IMR-90 (cell line): ENCODE results near the gene HMGN1. TPM values are rescaled to one million over a fixed set of nuclear protein-coding genes. Genes with fewer than 3 reads are reported as not detected.
A peak's percentile ranks its signal among the peaks of the same experiment; 100 is the strongest.

Experiments
- ATAC-seq: fragments of 200-7000 bp; cut with Tn5 transposase; 2 replicates; pipeline ENCODE4 v1.9.1; 2020; ENCODE audit warnings: low read depth, mild to moderate bottlenecking, moderate library complexity
- Bru-seq: library from RNA; stranded (reverse); fragments of 400-500 nt; gene quantifications from one replicate; lab custom pipeline; 2021; lab: Mats Ljungman, UMichigan
- BruChase-seq, 2 experiments: library from RNA; stranded (reverse); fragments of 400-500 nt; gene quantifications; one replicate each; lab custom pipeline; 2021; lab: Mats Ljungman, UMichigan
- BruUV-seq: library from RNA; stranded (reverse); fragments of 400-500 nt; replicated peaks from 2 replicates; lab custom pipeline; 2021; lab: Mats Ljungman, UMichigan
- CTCF ChIA-PET: fragments of 300-600 bp; formaldehyde crosslinking; extraction: SDS; loops from one replicate; lab custom pipeline; 2021; ENCODE audit warnings: antibody characterized with exemption; lab: Yijun Ruan, JAX
- POLR2A ChIA-PET: fragments of 300-600 bp; sonication (Branson Sonifier 250); formaldehyde crosslinking; loops from one replicate; lab custom pipeline; 2022; ENCODE audit warnings: antibody characterized with exemption; ENCODE audit not compliant: unreplicated experiment; lab: Charles Lee
- DNase-seq: peaks from one replicate; pipeline ENCODE4 v3.0.0; 2013
- H2AFZ ChIP-seq: replicated peaks from 2 replicates; pipeline ENCODE3; 2013; ENCODE audit warnings: low read length, mild to moderate bottlenecking; ENCODE audit not compliant: poor library complexity
- H2AK5ac ChIP-seq: 2 replicates; pipeline ENCODE4 v1.6.1; 2013; ENCODE audit warnings: low read depth, low read length, inconsistent platforms
- H2AK9ac ChIP-seq: replicated peaks from 2 replicates; pipeline ENCODE3; 2013; ENCODE audit warnings: mild to moderate bottlenecking, low read depth, low read length, moderate library complexity; ENCODE audit not compliant: poor library complexity
- H2BK120ac ChIP-seq: 2 replicates; pipeline ENCODE4 v1.6.1; 2013; ENCODE audit warnings: low read depth, low read length, inconsistent platforms
- H2BK15ac ChIP-seq: 3 replicates; pipeline ENCODE4 v1.6.1; 2013; ENCODE audit warnings: low read depth, low read length, inconsistent platforms
- H2BK20ac ChIP-seq: 2 replicates; pipeline ENCODE4 v1.6.1; 2013; ENCODE audit warnings: low read depth, mild to moderate bottlenecking, inconsistent platforms, low read length, moderate library complexity
- H2BK5ac ChIP-seq: 2 replicates; pipeline ENCODE4 v1.6.1; 2013; ENCODE audit warnings: mild to moderate bottlenecking, low read depth, low read length, inconsistent platforms; ENCODE audit not compliant: poor library complexity, severe bottlenecking
- H3K14ac ChIP-seq: replicated peaks from 2 replicates; pipeline ENCODE4 v1.6.1; 2013; ENCODE audit warnings: low read depth, low read length, inconsistent platforms
- H3K18ac ChIP-seq: 2 replicates; pipeline ENCODE4 v1.6.1; 2013; ENCODE audit warnings: low read depth, low read length, control low read depth
- H3K23ac ChIP-seq: 2 replicates; pipeline ENCODE4 v1.6.1; 2013; ENCODE audit warnings: low read depth, low read length, inconsistent platforms
- H3K27ac ChIP-seq: 2 replicates; pipeline ENCODE4 v1.5.1; 2013; ENCODE audit warnings: mild to moderate bottlenecking, control low read depth, low read length; ENCODE audit not compliant: insufficient read depth
- H3K27me3 ChIP-seq: 2 replicates; pipeline ENCODE4 v1.6.1; 2013; ENCODE audit warnings: low read length; ENCODE audit not compliant: control insufficient read depth, insufficient read depth
- H3K36me3 ChIP-seq: 2 replicates; pipeline ENCODE4 v1.6.1; 2013; ENCODE audit warnings: low read length, mixed read lengths; ENCODE audit not compliant: control insufficient read depth, insufficient read depth
- H3K4ac ChIP-seq: 2 replicates; pipeline ENCODE4 v1.6.1; 2013; ENCODE audit warnings: low read depth, low read length, inconsistent platforms
- H3K4me1 ChIP-seq: 2 replicates; pipeline ENCODE4 v1.6.1; 2013; ENCODE audit warnings: low read length, mixed read lengths; ENCODE audit not compliant: control insufficient read depth, insufficient read depth
- H3K4me2 ChIP-seq: 2 replicates; pipeline ENCODE4 v1.6.1; 2013; ENCODE audit warnings: low read depth, mild to moderate bottlenecking, control low read depth, low read length, moderate library complexity
- H3K4me3 ChIP-seq: 2 replicates; pipeline ENCODE4 v1.5.1; 2013; ENCODE audit warnings: low read depth, mild to moderate bottlenecking, control low read depth, low read length, moderate library complexity; ENCODE audit not compliant: insufficient read depth
- H3K56ac ChIP-seq: 2 replicates; pipeline ENCODE4 v1.6.1; 2013; ENCODE audit warnings: low read length, inconsistent platforms; ENCODE audit not compliant: insufficient read depth; ENCODE audit errors: extremely low read depth
- H3K79me1 ChIP-seq, 2 experiments: 2 replicates each; pipeline ENCODE4 v1.6.1; 2013; ENCODE audit warnings: low read length in 2 of 2, inconsistent platforms in 1 of 2, low read depth in 1 of 2
- H3K9ac ChIP-seq: 2 replicates; pipeline ENCODE4 v1.6.1; 2013; ENCODE audit warnings: low read depth, low read length, control low read depth
- H3K9me1 ChIP-seq: 2 replicates; pipeline ENCODE4 v1.6.1; 2013; ENCODE audit warnings: low read length, inconsistent platforms; ENCODE audit not compliant: insufficient read depth
- H3K9me3 ChIP-seq: 2 replicates; pipeline ENCODE4 v1.6.1; 2013; ENCODE audit warnings: low read length; ENCODE audit not compliant: control insufficient read depth, insufficient read depth
- H4K20me1 ChIP-seq: 2 replicates; pipeline ENCODE4 v1.6.1; 2013; ENCODE audit warnings: low read length, inconsistent platforms; ENCODE audit not compliant: insufficient read depth
- H4K5ac ChIP-seq: 2 replicates; pipeline ENCODE4 v1.6.1; 2013; ENCODE audit warnings: mild to moderate bottlenecking, low read depth, low read length, control low read depth
- H4K8ac ChIP-seq, 2 experiments: 2 replicates each; pipeline ENCODE4 v1.6.1; 2013; ENCODE audit warnings: low read depth in 2 of 2, low read length in 2 of 2, control low read depth in 1 of 2, inconsistent platforms in 1 of 2
- H4K91ac ChIP-seq: 2 replicates; pipeline ENCODE4 v1.6.1; 2013; ENCODE audit warnings: low read depth, low read length, inconsistent platforms; ENCODE audit not compliant: insufficient read depth
- BHLHE40 ChIP-seq: fragments of 150-350 bp; IDR thresholded peaks from 2 replicates; pipeline ENCODE4 v1.6.1; 2016; ENCODE audit warnings: mild to moderate bottlenecking, low read depth, low read length
- CHD1 ChIP-seq: IDR thresholded peaks from 2 replicates; pipeline ENCODE4 v1.6.1; 2012; ENCODE audit warnings: low read depth, low read length, improper control_type of control experiment
- CTCF ChIP-seq: conservative IDR thresholded peaks from 2 replicates; pipeline ENCODE4 v1.5.1; 2012; ENCODE audit warnings: mild to moderate bottlenecking, low read depth, low read length, improper control_type of control experiment
- MAFK ChIP-seq: IDR thresholded peaks from 2 replicates; pipeline ENCODE4 v1.6.1; 2012; ENCODE audit warnings: low read depth, low read length, improper control_type of control experiment
- MAZ ChIP-seq: IDR thresholded peaks from 2 replicates; pipeline ENCODE4 v1.6.1; 2012; ENCODE audit warnings: low read depth, mild to moderate bottlenecking, low read length, improper control_type of control experiment, moderate library complexity, borderline replicate concordance
- MXI1 ChIP-seq: IDR thresholded peaks from 2 replicates; pipeline ENCODE4 v1.6.1; 2012; ENCODE audit warnings: low read depth, mild to moderate bottlenecking, low read length, moderate library complexity, borderline replicate concordance
- NFE2L2 ChIP-seq: fragments of 150-350 bp; IDR thresholded peaks from 2 replicates; pipeline ENCODE4 v1.6.1; 2016; ENCODE audit warnings: low read depth, mild to moderate bottlenecking, low read length
- POLR2A ChIP-seq: IDR thresholded peaks from 2 replicates; pipeline ENCODE4 v1.6.1; 2012; ENCODE audit warnings: mild to moderate bottlenecking, low read depth, low read length
- RAD21 ChIP-seq: IDR thresholded peaks from 2 replicates; pipeline ENCODE4 v1.6.1; 2012; ENCODE audit warnings: low read length, improper control_type of control experiment
- RFX5 ChIP-seq: IDR thresholded peaks from 2 replicates; pipeline ENCODE4 v1.8.0; 2012; ENCODE audit warnings: low read depth, mild to moderate bottlenecking, low read length, moderate library complexity
- USF2 ChIP-seq: fragments of 150-350 bp; IDR thresholded peaks from 2 replicates; pipeline ENCODE4 v1.6.1; 2017; ENCODE audit warnings: mild to moderate bottlenecking, antibody characterized with exemption, low read length, low read depth
- WGBS, 2 experiments: methylation state at CpG; one replicate each; pipeline versions ENCODE4 v1.1.5 to v1.1.7; 2013; ENCODE audit warnings: missing lambda C conversion rate in 2 of 2; ENCODE audit not compliant: insufficient read length in 1 of 2; ENCODE audit errors: extremely low coverage in 2 of 2; 5-methylcytosine and 5-hydroxymethylcytosine counted together
- dilution Hi-C: fragments of 300-500 bp; cut with HindIII; formaldehyde crosslinking; loops from one replicate; pipeline ENCODE4 v1.14.3; 2018; ENCODE audit warnings: low sequenced_read_pairs; ENCODE audit not compliant: unreplicated experiment
- in situ Hi-C: fragments of 300-500 bp; cut with MboI; formaldehyde crosslinking; loops from 3 replicates; pipeline ENCODE4 v1.14.3; 2019; ENCODE audit warnings: low sequenced_read_pairs, inconsistent platforms, mixed read lengths
- intact Hi-C: fragments of 100-400 bp; cut with micrococcal nuclease; formaldehyde crosslinking; loops from 2 replicates; pipeline ENCODE4 v1.10.0; 2022
- long read RNA-seq: library from polyadenylated mRNA; unstranded; transcript quantifications from one replicate; pipeline ENCODE4 v2.0.0, GENCODE V29; 2021; ENCODE audit not compliant: unreplicated experiment
- polyA plus RNA-seq, 3 experiments: library from polyadenylated mRNA; depleted of rRNA; stranded (reverse); fragments of >200 nt; gene quantifications; 2 replicates each; pipeline ENCODE4 v1.2.3, GENCODE V29; 2012; ENCODE audit warnings: low replicate concordance in 1 of 3
- total RNA-seq: library from RNA; depleted of rRNA; stranded (reverse); fragments of >200 nt; gene quantifications from 2 replicates; pipeline ENCODE4 v1.2.3, GENCODE V29; 2012; rRNA removed

HMGN1 gene
- 55.2 and 234 TPM in 2 replicates for total RNA-seq
- polyA plus RNA-seq (2012; rRNA removed): 136 and 155 TPM in 2 replicates
- 56.5 and 68.4 TPM in 2 replicates for polyA plus RNA-seq (2012; cell fraction: cytosol; rRNA removed)
- 44.9 and 118 TPM in 2 replicates for polyA plus RNA-seq (2012; cell fraction: nucleus; rRNA removed; ENCODE audit: low replicate concordance)
- percentile 92 among the genes with signal in this experiment for Bru-seq, nascent RNA
- BruChase-seq, experiment 1, labeled RNA remaining after a 6-hour chase: percentile 94 among the genes with signal in this experiment
- BruChase-seq, experiment 2, labeled RNA remaining after a 2-hour chase: percentile 95 among the genes with signal in this experiment
- long read RNA-seq, full-length matches to known transcripts: 211 of 272 reads
- long read RNA-seq, partial matches to known transcripts: 20 of 272 reads
- long read RNA-seq, other reads (novel, unspliced or antisense): 41 of 272 reads

- Histone ChIP-seq H3K4me3 (peak within 1 kb of the TSS; percentile 94), H3K27ac (peak within 1 kb of the TSS; percentile 79), H3K4me2 (peak within 1 kb of the TSS; percentile 100), H3K9me1 (no peaks in the 10 kb centered on the region; the same call in 1 of the 2 replicates), H2AK5ac (peak within 1 kb of the TSS; percentile 59), H3K4ac (peak within 1 kb of the TSS; percentile 82), H3K27me3 (no peaks in the 10 kb centered on the region), H3K9ac (peak within 1 kb of the TSS; percentile 90), H4K20me1 (peaks cover 33% of the 10 kb centered on the region; the same call in 1 of the 2 replicates), H3K79me1 (peaks cover 16 to 35% of the 10 kb centered on the region in 2 experiments), H2AK9ac (peak within 1 kb of the TSS; percentile 98), H3K4me1 (peaks cover 5% of the 10 kb centered on the region), H2BK15ac (peak within 1 kb of the TSS; percentile 25; the same call in 1 of the 3 replicates), H4K5ac (peak within 1 kb of the TSS; percentile 85), H2AFZ (peak within 1 kb of the TSS; percentile 92), H4K8ac (peak within 1 kb of the TSS; percentile 93 to 96), H2BK5ac (peak within 1 kb of the TSS; percentile 91), H4K91ac (peak within 1 kb of the TSS; percentile 74), H3K18ac (peak within 1 kb of the TSS; percentile 25; the same call in 1 of the 2 replicates), H3K9me3 (no peaks in the 10 kb centered on the region), H3K56ac (peak within 1 kb of the TSS; percentile 70), H2BK20ac (peak within 1 kb of the TSS; percentile 36; the same call in 1 of the 2 replicates), H3K36me3 (peaks cover 12% of the 10 kb centered on the region), H2BK120ac (peak within 1 kb of the TSS; percentile 77), H3K23ac (peak within 1 kb of the TSS; percentile 98), H3K14ac (peak within 1 kb of the TSS; percentile 98)
- in situ Hi-C loops (no loop called here), intact Hi-C loops (loop anchor here (1.0 kb wide), 2 partner anchors 32 to 40 kb away; a partner anchor contains a TSS), dilution Hi-C loops (no loop called here)
- peak; percentile 86 for DNase-seq
- CTCF ChIA-PET: no interaction called here
- BruUV-seq: no TSS peak
- TF ChIP-seq CTCF (peak; percentile 24; the same call in 1 of the 2 replicates), MAFK (no peak), BHLHE40 (peak; percentile 75; the same call in 1 of the 2 replicates), RFX5 (no peak), USF2 (no peak), MXI1 (peak; percentile 89), NFE2L2 (no peak), MAZ (peak; percentile 65; the same call in 1 of the 2 replicates), POLR2A (peak; percentile 85), CHD1 (no peak), RAD21 (no peak)
- WGBS, 2 experiments: 0% methylated on average over 45 of the region's 116 CpGs; no CpG with 5 or more reads in 1 of the 2 experiments
- ATAC-seq: peak; percentile 80
- POLR2A ChIA-PET: interaction anchor here (0.7 to 1.1 kb wide), 2 partner anchors 39 to 65 kb away, joined by 3 read pairs; no protein-coding TSS in a partner anchor
These were observed at the start of gene HMGN1 for GRCh38 chr21:39348355-39349210. TSS of gene HMGN1 (minus strand) at chr21:39349088. CDS start at chr21:39348917, 171 bp downstream.
